GM21423 (cell line): ENCODE results near the gene TAF13.

Experiments used
- ATAC-seq: cut with Tn5 transposase; IDR thresholded peaks from one replicate; pipeline ENCODE4 v1.9.1; 2021; ENCODE audit warnings: mild to moderate bottlenecking, moderate library complexity; ENCODE audit not compliant: unreplicated experiment

The TAF13 gene, protein sequence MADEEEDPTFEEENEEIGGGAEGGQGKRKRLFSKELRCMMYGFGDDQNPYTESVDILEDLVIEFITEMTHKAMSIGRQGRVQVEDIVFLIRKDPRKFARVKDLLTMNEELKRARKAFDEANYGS

DNA sequence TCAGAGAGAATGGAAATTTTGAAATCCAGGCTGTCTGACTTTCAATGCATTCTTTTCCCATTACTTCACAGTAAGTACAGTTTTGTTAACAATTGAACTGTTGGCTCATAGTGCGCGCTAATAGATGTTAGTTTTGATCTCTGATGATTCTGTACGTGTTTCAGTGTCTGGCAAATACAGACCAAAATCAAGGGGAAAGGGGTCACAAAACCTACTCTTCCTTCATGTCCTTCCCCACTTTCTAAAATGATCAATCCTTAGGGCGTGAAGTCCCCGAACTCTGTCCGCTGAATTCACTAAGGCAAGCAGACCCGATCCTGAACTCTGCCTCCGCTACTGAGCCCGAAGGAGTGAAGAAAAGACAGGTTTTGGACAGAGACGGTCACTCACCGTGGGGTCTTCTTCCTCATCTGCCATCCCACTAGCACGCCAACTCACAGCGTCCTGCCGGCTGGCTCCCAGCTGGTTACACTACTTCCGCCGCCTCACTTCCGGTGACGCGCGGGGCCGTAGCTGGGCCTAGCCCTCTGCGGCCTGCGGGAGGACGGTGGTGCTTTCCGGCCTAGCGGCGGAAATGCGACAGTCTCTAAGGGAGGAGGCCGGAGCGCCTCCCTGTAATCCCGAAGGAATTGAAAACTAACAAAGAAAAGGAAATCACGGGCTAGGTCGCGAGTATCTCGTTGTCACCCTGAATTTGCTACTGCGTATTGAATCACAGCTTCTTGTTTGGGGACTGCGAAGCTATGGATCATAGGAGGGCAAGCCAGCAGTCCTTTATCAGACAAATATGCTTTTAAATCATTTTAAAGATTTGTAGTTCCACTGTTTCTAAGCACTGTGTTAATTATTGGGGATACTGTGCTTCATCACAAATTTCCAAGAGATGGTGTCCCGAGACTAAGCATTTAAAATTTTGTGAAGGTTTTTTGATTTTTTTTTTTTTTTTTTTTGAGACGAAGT is at the start of gene TAF13:
TAF13 (minus strand) TSS at position 473 of the 960 bp plus-strand sequence; CDS start at position 417, 56 bp downstream.
- ATAC-seq: peak; percentile 99

DNA sequence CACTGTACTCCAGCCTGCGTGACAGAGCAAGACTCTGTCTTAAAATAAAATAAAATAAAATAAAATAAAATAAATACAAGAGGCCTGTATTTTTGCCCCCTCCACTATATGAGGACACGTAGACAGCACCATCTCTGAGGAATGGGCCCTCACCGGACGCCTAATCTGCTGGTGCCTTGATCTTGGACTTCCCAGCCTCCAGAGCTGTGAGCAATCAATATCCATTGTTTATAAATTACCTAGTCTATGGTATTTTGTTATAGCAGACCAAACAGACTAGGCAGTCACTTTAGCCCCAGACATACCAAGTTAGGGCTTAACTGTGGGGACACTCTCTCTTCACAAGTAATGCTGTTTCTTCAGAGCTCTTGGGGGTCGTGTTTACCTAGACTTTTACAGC is 44.6 kb upstream of the TAF13 start:
- no peak for ATAC-seq

DNA sequence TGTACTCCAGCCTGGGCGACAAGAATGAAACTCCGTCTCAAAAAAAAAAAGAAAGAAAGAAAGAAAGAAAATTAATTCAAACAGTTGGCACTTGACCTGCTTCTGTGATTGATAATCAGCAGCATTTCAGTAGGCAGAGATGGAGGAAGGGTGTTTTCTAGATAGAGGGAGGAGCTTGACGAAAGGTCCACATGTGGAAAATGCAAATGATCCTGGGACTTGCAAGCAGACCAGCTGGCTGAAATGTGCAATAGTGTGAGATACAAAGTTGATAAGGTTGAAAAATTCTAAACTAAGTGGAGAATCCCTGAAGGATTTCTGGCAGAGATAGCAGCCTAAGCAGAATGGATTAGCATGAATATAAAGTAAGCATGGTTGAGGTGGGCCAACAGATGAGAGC is 42.3 kb upstream of the TAF13 start:
- ATAC-seq: no peak

DNA sequence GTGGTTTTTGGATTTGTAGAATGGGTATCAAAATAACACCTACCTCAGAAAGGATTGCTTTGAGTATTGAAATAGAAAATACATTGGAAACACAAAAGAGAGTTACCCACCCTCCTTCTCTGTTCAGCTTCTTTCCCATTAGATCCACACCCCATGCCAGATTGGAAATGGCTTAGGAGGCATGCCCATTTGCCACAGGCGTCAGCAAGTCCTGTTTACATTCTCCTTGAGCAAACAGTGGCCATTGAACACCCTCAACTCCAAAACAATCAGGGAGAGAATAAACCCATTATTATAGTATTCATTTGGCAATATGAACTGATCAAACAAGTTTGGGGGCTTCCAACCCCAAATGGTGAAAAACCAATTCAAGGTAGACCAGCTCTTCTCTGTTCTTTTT is 40.5 kb upstream of the TAF13 start:
- ATAC-seq: no peak

DNA sequence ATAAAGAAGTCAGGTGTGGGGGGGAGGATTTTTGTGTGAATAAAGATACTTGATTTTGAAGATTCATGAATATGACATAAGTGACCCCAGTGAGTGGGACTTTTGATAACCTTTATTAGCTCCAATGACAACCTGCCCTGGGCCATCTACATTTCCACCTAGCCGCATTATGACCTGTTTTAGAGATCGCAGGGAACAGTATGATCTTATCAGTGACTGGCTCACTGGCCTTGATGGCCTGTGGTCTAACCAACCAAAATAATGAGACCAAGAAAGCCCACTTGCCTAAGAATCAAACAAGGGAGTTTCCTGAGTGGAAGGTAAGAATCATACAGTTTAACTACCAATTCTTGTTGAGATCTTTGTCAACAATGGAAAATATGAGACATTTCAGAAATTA is 39.9 kb upstream of the TAF13 start:
- ATAC-seq: no peak

DNA sequence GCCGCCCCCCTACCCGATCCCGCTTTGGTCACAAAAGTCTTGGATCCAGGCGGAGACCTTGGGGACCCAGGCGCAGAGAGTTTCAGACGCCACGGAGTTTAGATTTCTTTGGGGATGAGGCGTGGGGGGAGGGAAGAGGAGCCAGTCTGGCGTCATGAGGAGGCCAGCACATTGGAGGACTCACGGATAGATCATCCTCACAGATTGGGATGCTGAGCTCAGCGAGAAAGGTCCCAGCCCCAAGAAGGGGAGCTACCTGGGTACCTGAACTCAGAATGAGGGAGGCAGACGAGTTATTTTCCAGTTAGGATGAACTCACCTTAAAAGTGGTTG is 38.5 kb upstream of the TAF13 start:
- ATAC-seq: no peak

DNA sequence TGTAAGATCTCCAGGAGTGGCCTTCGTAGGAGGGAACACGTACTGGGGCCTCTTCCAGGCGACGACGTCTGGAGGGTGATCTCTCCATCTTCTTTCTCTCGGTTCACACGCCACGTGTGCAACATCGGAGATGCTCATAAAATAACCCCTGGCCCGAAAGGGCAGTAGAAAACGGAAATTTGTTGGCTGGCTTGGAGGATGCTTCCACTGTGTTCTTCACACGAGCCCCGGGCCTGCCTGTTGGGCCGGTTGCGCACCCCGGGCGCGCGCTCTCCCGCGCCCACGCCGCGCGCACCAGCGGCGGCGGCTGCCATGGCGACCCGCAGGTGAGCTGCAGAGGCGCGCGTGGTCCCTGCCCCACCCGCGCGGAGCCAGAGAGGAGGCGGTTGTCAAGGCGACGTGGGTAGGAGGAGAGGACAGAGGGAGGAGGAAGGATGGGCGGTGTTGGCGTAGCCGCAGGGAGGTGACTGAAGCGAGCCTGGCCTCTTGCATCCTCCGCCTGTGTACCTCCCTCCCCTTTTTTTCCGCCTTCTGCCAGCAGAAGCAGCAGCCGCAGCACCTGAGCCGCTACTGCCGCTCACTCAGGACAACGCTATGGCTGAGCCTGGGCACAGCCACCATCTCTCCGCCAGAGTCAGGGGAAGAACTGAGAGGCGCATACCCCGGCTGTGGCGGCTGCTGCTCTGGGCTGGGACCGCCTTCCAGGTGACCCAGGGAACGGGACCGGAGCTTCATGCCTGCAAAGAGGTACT is 38.0 kb upstream of the TAF13 start, which contains the start of gene ELAPOR1:
ELAPOR1 (plus strand) TSS at position 526 of the 752 bp plus-strand sequence; CDS start at position 595, 69 bp downstream.
- peak; percentile 51 for ATAC-seq

DNA sequence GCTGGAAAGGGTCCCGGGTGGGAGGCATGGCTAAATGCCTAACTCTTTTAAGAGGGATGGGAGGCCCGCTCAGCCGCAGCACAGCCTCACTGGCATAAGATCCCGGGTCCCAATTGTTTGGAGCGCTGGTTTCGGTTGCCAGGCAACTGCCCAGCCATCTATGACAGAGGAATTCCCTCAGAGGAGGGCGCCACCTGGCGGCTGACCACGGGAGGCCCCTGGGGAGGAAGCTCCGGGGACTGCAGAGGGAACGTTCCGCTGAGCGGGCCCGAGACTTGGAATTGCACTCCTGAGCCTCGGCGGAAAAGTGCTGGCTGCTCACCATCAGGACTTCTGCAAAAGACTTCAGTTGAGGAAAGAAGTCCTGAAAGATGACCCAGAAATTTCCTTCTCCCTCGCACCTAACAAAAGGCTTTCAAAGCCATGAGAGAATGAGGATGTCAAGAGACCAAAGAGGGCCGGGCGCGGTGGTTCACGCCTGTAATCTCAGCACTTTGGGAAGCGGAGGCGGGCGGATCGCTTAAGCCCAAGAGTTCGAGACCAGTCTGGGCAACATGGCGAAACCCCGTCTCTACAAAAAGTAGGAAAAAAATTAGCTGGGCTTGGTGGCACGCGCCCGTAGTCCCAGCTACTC is 37.0 kb upstream of the TAF13 start:
- ATAC-seq: peak; percentile 67

DNA sequence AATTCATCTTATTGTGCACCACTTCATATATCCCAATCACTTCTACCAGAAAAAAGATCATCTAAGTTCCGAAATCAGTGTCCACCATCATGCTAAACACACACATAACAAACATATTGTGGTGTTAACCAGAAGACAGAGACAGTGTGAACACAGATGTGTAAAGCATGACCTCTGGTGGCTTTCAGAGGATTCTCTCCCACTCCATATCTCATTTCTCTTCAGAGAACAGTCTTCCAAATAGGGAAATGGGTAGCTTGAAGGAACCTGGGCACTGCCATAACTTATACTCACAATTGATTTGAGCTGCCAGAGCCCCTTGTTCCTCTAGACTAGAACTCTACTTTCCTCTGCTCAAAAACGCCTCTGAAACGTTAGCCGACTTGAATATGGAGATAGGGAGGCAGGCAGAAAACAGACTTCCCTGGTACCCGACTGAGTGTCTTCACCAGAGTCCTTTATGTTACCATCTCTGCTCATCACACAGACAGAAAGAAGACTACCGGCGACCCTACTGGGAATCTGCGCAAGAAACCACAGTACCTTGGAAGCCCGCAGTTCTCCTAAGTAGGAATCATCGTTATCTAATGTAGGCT is 36.4 kb upstream of the TAF13 start:
- no peak for ATAC-seq

DNA sequence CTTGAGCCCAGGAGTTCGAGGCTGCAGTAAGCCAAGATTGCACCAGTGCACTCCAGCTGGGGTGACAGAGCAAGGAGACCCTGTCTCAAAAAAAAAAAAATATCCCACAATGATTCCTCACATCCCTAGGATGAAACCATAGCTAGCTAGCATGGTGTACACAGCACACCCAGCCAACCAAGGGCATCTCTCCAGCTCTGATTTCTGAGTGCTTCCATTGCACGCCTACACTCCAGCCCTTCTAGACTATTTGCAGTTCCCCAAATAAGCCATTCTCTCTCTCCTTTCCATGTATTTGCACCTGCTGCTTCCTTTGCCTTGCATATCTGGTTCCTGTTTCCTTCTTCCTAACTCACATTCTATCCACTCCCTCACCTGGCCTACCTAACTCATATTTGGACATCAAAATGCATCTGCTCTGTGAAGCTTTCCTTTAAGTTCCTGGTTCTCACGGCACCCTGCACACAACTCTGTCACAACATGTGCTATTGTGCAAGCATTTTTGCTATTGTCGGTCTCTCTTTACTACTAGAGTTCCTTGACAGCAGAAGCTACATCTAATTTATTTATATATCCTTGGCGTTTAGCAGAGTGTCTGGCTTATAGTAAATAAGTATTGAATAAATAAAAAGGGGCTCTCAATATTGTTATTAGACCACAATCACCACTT is 35.7 kb upstream of the TAF13 start:
- no peak for ATAC-seq

DNA sequence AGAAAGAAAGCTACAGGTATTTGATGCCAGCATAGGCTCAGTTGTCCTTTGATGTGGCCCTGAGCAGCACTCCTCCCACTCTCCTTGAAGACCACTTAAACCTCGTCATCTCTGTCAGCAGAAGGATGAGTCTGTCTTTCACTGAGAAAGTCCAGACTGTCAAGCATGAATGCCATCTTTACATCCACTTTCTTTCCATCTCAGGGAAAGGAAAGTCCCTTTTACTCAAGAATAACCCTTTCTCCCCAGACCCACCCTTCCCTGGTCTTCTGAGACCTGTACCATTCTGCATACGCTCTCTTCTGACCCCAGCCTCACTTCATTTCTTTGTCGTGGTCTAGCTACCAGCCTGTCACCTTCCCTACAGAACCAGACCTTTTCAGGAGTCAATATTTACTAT is 34.1 kb upstream of the TAF13 start:
- ATAC-seq: no peak

DNA sequence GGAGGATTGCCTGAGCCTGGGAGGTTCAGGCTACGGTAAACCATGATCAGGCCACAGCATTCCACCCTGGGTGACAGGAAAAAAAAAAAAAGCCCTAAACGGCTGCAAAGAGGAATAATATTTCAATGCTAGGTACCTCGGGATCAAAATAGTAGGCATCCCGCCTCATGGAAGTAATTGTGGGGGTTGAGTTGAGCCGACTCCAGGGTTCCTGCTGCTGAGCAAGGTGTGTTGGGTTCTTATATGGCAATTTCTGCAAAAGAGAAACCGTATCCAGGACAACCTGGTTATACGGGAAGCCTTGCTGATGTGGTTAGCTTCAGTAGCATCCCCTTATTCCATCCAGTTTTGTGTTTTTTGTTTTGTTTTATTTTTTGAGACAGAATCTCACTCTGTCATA is 32.0 kb upstream of the TAF13 start:
- ATAC-seq: no peak

DNA sequence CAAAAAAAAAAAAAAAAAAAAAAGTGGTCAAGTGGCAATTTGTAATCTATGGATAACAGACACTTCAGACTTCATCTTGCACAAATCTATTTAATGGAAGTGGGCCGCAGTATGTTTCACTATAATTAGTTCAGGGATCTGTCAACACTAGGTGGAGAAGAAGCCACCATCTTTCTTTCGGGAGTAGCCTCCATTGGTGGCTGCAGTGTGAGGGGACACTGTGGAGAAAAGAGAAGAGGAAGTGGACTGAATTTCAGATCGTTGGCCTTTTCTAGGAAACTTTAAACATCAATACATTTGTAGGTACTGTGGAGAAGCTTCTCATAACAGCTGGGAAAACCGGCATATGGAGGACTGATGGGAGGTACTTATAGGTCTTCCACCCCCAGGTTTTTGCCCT is 30.1 kb upstream of the TAF13 start:
- no peak for ATAC-seq

DNA sequence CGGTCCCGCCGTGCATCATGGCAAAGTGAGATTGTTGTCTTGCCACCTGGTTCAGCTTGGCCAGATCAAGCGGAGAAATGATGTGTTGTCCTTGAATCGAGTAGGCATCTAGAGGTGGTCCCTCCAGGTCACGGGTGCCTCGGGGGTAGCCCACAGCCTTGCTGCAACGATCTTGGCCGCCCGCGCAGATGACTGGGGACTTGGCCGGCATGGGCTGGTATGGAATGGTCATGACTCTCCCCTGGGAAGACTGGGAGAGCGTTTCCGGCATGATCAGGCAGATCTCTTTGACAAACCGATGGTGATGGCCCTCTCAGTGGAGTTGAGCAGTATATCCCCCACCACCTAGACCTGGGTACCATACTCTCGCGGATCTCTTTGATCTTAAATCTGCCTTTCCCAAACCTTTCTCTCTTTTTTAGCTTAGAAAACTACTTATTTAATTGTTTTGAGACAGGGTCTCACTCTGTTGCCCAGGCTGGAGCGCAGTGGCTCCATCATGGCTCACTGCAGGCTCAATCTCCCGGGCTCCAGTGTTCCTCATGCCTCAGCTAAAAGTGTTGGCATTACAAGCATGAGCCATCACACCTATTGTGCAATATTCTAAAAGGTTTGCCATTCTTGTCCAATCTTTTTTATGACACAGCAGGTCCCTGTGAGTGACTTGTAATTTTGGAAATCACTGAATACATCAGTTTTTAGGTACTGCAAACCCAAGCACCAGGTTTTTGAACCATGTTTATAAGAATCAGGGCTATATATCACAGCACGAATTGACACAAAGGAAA is 28.8 kb upstream of the TAF13 start:
- no peak for ATAC-seq

DNA sequence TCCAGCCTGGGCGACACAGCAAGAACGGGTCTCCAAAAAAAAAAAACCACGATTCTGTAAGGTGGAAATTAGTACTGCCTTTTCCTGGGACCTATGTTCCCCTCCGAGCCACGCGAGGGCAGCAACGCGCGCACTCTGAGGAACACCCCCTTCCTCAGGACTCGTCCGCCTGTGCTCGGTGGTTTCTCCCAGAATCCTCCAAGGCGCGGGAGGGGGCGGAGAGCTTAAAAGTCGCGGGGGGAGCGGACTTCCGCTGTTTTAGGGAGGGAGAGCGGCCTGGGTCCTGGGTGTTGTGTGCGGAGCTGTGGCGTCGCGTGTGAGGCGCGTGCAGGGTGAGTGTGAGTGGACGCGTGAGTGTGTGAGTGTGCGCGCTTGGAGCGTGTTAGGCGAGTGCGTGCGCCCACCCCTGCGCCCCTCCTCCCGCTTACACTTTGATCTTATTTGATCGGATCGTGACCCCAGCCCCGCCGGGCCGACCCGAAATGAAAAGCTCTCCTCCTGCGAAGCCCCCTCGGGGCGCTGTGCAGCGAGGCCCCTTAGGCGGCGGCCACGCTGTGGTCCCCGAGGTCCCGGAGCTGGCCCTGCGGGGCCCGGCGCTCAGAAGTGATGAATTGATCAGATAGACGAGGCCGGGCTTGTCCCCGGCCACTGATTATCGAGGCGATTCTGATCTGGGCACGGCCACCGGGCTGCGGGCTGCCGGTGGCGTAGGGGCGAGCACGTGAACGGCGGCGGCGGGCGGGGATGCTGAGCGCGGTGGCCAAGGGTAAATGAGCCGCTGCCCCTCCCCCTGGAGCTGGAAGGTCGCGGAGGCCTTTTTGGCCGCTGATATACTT is 24.4 kb upstream of the TAF13 start:
- peak; percentile 94 for ATAC-seq

DNA sequence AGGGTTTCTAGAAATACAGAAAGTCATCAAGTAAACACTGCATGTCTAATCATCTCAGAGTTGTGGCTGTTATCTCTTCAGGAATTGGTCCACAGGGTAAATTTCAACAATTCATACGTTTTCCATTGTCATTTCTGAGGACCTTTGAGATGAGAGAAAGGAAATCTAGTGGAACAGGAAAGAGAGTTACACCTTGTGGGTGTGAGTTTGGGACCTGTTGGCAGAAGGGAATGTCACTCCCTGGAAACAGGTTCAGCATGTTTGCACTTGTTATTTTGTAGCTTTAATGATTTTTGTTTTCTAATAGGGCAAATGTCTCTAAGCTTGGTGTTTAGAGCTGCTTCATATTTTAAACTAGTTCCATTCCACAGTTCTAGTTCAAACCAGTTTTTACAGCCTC is 20.3 kb upstream of the TAF13 start:
- ATAC-seq: no peak

DNA sequence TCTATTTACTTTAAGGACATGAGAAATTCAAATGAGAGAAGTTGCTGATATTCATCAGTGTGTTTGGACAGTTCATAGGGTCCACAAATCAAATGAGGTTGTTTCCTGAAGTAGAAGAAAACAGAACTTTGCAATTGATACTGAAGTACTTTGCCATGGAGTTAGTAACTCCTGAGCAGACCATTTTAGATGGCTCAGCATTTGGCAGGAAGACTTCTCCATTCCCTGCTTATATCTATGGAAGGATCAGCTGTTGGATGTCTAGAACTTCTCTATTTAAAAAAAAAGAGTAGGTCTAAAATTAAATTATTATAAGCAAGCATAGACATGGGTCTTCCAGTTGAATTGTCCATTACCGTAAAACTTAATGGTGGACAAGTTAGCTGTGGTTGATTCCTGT is 19.8 kb upstream of the TAF13 start:
- ATAC-seq: no peak

DNA sequence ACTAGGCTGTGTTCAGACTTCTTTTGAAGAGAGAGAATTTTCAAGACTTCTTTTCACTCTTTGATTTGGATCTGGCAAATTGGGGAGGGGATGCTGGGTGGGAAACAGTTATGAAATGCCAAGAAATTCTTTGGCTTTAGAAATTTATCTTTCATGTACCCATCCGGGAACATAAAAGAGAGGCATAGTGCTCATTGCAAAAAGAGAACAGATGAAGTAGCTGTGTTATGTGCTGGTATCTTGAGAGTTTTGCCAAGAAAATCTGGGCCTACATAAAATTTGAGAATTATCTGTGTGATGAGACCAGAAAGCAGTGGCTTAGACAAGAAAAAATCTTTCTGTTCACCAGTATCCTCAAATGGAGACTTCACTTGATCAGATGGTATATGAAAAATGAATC is 19.1 kb upstream of the TAF13 start:
- no peak for ATAC-seq

DNA sequence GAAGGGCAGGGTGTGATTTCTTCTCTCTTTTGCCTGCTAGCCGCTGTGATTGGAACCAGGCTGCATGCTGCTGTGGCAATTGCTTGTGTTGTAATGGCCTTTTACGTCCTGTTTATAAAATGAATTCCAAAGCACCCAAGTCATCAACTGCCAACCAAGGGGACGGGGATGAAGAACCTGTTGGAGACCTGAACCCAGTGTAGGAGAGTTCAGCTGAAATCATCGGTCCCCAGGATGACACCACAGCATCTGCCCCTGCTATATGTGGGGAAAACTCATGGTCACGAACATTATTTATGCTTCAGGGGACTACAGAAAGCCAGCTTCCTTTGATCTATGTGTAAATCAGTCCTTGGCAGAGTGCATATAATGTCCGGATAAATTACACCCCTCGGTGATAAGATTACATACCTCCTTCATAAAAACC is 18.6 kb upstream of the TAF13 start:
- ATAC-seq: no peak
